AG09309 (cell line): ENCODE data around the gene PLXNA4.

Experiments used
- DNase-seq: peaks from one replicate; pipeline ENCODE4 v3.0.0-alpha.2; 2010; ENCODE audit warnings: low read depth
- H3K4me3 ChIP-seq: 2 replicates; pipeline ENCODE4 v1.5.1; 2011; ENCODE audit warnings: mild to moderate bottlenecking, low read depth, low read length, moderate library complexity; ENCODE audit not compliant: control insufficient read depth
- TF ChIP-seq, protein P1 (sequence below): IDR thresholded peaks from 2 replicates; pipeline ENCODE4 v1.5.1; 2011; ENCODE audit warnings: mild to moderate bottlenecking, low read depth, low read length, inconsistent platforms; ENCODE audit not compliant: insufficient read depth, control insufficient read depth; ENCODE audit errors: missing control alignments

PLXNA4 gene

DNA sequence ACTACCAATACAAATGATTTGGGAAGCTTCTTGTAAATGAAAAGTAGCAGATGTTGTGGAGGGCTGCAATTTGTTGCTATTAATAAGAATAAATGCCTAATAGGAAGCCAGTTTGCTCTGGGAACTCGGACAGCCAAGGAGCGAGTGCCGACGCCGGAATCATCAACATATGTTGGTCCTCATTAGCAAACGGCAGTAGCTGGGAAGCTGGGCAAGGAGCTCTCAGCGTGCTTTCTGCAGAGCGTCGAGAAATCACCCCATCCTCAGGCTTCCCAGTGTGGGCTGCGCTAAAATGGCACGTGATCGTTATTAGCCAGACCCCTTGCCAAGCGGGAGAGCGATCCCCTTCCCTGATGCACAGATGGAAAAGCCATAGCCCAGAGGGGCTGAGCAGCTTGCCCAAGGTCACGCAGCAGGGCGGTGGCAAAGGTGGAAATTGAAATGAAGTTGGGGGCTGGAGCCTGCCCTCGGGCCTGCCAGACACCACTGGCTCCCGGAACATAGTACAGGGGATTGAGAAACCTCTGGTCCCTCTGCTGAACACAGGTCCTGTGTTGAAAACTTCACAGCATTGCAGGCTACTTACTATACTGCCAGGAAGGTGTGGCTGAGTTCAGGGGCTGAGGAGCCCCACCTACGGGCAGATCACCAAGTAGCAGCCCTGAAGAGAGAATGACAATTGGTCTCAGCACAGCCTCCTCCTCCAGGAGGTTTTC, 326.9 kb downstream of the PLXNA4 start:
- TF ChIP-seq, protein P1, sequence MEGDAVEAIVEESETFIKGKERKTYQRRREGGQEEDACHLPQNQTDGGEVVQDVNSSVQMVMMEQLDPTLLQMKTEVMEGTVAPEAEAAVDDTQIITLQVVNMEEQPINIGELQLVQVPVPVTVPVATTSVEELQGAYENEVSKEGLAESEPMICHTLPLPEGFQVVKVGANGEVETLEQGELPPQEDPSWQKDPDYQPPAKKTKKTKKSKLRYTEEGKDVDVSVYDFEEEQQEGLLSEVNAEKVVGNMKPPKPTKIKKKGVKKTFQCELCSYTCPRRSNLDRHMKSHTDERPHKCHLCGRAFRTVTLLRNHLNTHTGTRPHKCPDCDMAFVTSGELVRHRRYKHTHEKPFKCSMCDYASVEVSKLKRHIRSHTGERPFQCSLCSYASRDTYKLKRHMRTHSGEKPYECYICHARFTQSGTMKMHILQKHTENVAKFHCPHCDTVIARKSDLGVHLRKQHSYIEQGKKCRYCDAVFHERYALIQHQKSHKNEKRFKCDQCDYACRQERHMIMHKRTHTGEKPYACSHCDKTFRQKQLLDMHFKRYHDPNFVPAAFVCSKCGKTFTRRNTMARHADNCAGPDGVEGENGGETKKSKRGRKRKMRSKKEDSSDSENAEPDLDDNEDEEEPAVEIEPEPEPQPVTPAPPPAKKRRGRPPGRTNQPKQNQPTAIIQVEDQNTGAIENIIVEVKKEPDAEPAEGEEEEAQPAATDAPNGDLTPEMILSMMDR = peak; percentile 16
- no peak for DNase-seq
- no peak overlapping the region for H3K4me3 ChIP-seq

DNA sequence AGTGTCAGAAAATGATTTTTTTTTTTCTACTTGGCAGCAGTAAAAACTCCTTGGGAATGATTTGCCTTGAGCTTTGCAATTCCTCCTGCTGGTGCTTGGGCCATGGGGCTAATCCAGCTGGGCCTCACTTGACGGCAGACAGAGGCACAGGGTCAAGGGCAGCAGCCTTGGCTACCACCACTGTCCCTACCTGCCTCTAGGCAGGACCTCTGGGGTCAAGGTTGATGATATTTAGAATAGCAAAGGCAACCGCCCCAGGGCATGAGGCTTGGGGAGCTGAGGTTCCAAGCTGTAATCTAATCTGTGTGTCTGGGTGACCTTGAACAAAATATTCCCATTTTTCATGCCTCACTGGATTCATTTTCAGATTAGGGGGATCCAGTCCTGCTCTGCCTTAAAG, 327.4 kb downstream of the PLXNA4 start:
- no peak for DNase-seq
- TF ChIP-seq, protein P1 = no peak
- no peak overlapping the region for H3K4me3 ChIP-seq

DNA sequence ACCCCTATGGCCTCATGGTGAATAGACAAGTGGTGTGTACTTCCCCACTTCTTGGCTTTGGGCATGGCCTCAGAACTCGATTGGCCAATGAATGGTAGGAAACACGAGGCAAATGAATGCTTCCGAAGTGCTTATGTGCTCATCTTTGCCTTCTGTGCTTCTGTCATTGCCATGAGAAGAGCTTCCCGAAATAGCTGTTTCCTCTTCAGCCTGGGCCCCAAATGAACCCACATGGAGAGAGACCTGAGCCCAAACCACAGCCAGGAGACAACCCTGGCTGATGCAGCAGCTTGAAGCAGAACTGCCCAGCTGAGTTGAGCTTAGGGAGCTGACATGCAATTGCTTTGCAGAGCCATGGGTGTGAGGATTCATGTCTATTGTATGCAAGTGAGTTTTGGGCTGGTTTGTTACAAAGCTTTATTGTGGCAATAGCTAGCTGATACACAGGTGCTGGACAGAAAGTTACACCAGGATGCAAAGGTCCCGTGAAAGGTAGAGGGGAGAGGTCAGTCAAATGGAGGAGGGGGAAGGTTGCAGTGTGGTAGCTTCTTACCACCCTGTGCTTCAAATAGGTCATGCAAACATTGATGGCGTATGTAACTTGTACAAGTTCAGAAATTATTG, 328.2 kb downstream of the PLXNA4 start:
- TF ChIP-seq, protein P1 = no peak
- H3K4me3 ChIP-seq = no peak overlapping the region
- DNase-seq = no peak

DNA sequence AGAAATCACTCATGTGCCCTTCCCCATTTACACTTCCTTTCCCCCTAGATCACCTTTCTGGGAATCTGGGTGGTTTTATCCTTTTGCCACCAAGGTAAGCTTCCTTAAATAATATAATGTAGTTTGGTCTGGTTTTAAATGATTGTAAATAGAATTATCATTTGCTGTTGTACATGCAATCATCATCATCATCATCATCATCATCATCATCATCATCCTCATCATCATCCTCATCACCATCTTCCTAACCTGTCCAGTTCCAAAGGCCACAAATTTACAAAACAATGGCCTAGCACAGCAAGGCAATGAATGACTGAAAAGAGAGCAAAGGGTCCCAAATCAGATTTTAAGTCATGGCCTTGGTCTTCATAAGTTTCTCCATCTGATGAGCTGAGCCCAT, 329.7 kb downstream of the PLXNA4 start:
- no peak overlapping the region for H3K4me3 ChIP-seq
- DNase-seq = no peak
- TF ChIP-seq, protein P1 = no peak

DNA sequence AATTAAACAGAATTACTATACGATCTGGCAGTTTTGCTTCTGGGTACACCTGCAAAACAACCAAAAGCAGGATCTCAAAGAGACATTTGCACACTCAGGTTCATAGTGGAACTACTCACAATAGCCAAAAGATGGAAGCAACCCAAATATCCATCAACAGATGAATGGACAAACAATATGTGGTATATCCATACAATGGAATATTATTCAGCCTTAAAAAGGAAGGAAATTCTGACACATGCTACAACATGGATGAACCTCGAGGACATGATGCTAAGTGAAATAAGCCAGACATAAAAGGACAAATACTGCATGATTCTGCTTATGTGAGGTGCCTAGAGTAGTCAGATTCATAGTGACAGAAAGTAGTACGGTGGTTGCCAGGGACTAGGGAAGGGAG, 330.7 kb downstream of the PLXNA4 start:
- no peak overlapping the region for H3K4me3 ChIP-seq
- no peak for DNase-seq
- TF ChIP-seq, protein P1 = no peak

DNA sequence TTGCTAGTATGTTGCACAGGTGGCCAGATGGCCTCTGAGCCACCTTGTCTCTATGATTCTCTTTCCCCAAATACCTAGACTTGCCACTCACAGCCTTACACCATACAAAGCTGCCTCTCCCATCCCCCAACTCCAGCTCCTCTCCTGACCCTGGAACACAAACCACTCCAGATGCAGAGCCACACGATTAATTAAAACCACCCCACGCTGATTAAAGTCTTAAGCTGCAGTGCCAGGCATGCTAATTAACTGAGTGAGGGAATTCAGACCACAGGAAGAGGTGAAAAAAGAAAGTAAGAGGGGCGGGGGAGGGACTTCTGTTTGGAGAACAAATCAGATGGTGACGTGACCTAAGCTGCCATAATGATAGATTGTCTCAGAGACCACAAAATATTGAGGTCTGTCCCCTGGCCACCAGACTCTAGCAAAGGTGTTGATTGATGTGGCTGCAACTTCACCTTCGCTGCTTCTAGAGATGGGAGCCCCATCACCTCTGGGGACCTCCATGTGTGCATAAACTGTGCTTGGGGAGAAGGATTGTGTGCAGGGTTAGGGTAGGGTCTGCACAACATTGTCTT, 331.3 kb downstream of the PLXNA4 start:
- DNase-seq = no peak
- H3K4me3 ChIP-seq = no peak overlapping the region
- TF ChIP-seq, protein P1 = no peak
